RWPE1 (cell line): ENCODE data around the gene RCL1.

Experiments used
- CTCF ChIA-PET: fragments of 350-600 bp; sonication (Branson Sonifier 250); formaldehyde crosslinking; extraction: SDS; loops from one replicate; lab custom pipeline; 2021; lab: Yijun Ruan, JAX
- POLR2A ChIA-PET: fragments of 400-600 bp; formaldehyde crosslinking; extraction: SDS; loops from one replicate; lab custom pipeline; 2020; ENCODE audit warnings: antibody characterized with exemption; ENCODE audit not compliant: low non-redundant PET; lab: Yijun Ruan, JAX
- DNase-seq: peaks from one replicate; pipeline ENCODE4 v3.0.0; 2012; ENCODE audit warnings: low spot score
- H3K27ac ChIP-seq: fragments of 450-650 bp; 2 replicates; pipeline ENCODE4 v1.5.1; 2017
- CTCF ChIP-seq: fragments of 450-650 bp; conservative IDR thresholded peaks from 2 replicates; pipeline ENCODE4 v1.5.1; 2017; ENCODE audit warnings: low read depth, mild to moderate bottlenecking

The RCL1 gene

GRCh38 chr9:4810565-4810964 lies 17.8 kb downstream of the RCL1 start:
- CTCF ChIA-PET: no interaction called here

GRCh38 chr9:4811824-4812223 lies 19.1 kb downstream of the RCL1 start:
- TF ChIP-seq CTCF: no peak
- no peak overlapping the region for H3K27ac ChIP-seq
- no peak for DNase-seq
- ChIA-PET POLR2A (no interaction called here), CTCF (no interaction called here)

More at GRCh38 chr9:4810565-4810964, 17.8 kb downstream of the RCL1 start:
- no peak for TF ChIP-seq CTCF
- no peak overlapping the region for H3K27ac ChIP-seq
- no peak for DNase-seq
- POLR2A ChIA-PET: no interaction called here

- no peak for DNase-seq
- H3K27ac ChIP-seq: no peak overlapping the region
- ChIA-PET CTCF (interaction anchor here (0.7 kb wide), 1 partner anchor 9 kb away, joined by 3 read pairs; no protein-coding TSS in a partner anchor), POLR2A (no interaction called here)
- no peak for TF ChIP-seq CTCF
Measured at GRCh38 chr9:4812858-4813257, 20.1 kb downstream of the RCL1 start.

- POLR2A ChIA-PET: no interaction called here
- CTCF ChIA-PET: no interaction called here
- H3K27ac ChIP-seq: no peak overlapping the region
- DNase-seq: no peak
- no peak for TF ChIP-seq CTCF
Measured at GRCh38 chr9:4814913-4815312, 22.2 kb downstream of the RCL1 start.

- TF ChIP-seq CTCF: no peak
- CTCF ChIA-PET: no interaction called here
- POLR2A ChIA-PET: no interaction called here
- no peak overlapping the region for H3K27ac ChIP-seq
- no peak for DNase-seq
Measured at GRCh38 chr9:4815381-4815956, 22.7 kb downstream of the RCL1 start.

GRCh38 chr9:4820168-4820567 lies 27.4 kb downstream of the RCL1 start:
- CTCF ChIA-PET: no interaction called here
- no peak overlapping the region for H3K27ac ChIP-seq
- DNase-seq: no peak
- TF ChIP-seq CTCF: no peak
- POLR2A ChIA-PET: no interaction called here
